T-helper 1 cell treated with Interleukin-12 subunit alpha and Interleukin-12 subunit beta and Interleukin-4 antibody, amounts not matched to agents 30 ng/mL and 1 ng/mL, for 36 hours (primary cell): ENCODE results near the gene EIF4B. TPM values are rescaled to one million over a fixed set of nuclear protein-coding genes. Genes with fewer than 3 reads are reported as not detected.
"Not testable (repeated sequence)": the region's sequence is repeated elsewhere in the genome, so short reads cannot be mapped to it uniquely, and the experiment has no call there.

ENCODE experiments used
- intact Hi-C: fragments of 100-400 bp; cut with micrococcal nuclease; formaldehyde crosslinking; loops from one replicate; pipeline ENCODE4 v1.15.1; 2024
- total RNA-seq: library from RNA; stranded (reverse); gene quantifications from 2 replicates; pipeline ENCODE4 v1.2.3, GENCODE V29; 2022

The EIF4B gene, protein sequence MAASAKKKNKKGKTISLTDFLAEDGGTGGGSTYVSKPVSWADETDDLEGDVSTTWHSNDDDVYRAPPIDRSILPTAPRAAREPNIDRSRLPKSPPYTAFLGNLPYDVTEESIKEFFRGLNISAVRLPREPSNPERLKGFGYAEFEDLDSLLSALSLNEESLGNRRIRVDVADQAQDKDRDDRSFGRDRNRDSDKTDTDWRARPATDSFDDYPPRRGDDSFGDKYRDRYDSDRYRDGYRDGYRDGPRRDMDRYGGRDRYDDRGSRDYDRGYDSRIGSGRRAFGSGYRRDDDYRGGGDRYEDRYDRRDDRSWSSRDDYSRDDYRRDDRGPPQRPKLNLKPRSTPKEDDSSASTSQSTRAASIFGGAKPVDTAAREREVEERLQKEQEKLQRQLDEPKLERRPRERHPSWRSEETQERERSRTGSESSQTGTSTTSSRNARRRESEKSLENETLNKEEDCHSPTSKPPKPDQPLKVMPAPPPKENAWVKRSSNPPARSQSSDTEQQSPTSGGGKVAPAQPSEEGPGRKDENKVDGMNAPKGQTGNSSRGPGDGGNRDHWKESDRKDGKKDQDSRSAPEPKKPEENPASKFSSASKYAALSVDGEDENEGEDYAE
- total RNA-seq = 356 and 374 TPM in 2 replicates

DNA sequence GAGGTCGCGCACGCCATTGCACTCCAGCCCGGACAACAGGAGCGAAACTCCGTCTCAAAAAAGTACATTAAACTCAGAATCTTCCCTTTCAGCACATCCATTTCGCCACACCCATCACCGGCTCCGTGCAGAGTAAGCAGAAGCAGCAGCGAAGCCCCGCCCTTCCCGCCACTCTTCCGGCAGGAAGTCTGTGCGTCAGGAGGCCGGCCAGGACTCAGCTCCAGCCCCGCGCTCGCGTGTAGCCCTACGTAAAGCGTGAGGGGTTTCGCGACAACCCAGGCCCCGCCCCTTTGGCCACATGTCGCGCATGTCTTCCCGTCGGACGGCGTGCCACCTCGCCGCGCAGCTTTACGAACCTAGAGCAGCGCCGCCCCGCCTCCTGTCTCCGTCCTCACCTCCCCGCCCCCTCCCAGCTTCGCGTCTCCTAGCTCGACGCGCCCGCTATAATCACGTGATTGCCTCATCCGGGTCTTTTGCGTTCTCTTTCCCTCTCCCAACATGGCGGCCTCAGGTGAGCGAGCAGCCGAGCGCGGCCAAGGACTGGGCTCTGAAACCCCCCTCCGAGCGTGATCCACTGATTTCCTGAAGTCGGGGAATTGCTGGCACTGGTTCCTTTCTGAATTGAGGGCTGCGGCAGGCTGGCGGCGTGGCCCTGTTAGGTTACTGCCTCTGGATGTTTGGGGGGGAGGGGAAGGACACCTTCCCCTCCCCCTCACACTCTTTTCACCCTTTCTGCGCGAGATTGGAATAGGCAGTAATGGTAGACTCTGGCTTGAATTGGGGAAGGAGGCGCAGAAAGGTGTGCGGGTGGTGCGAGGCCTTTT, at the start of gene EIF4B:
Gene EIF4B, plus strand, starts transcription at position 471 of the 824 bp plus-strand sequence. Its CDS starts 28 bp downstream, at position 499.
- intact Hi-C loops = loop anchor here (1.0 to 10.0 kb wide), 17 partner anchors 33 to 981 kb away; partner anchors contain the start of genes AAAS, ATF7, ATG101 and ATP5MC2

- intact Hi-C loops = no loop called here
These were observed 49.3 kb upstream of the EIF4B start for GRCh38 chr12:52956987-52957386.

GRCh38 chr12:52964556-52965336, 41.5 kb upstream of the EIF4B start:
- intact Hi-C loops = no loop called here

- intact Hi-C loops = no loop called here
These were observed 40.9 kb upstream of the EIF4B start for GRCh38 chr12:52965337-52965731.

DNA sequence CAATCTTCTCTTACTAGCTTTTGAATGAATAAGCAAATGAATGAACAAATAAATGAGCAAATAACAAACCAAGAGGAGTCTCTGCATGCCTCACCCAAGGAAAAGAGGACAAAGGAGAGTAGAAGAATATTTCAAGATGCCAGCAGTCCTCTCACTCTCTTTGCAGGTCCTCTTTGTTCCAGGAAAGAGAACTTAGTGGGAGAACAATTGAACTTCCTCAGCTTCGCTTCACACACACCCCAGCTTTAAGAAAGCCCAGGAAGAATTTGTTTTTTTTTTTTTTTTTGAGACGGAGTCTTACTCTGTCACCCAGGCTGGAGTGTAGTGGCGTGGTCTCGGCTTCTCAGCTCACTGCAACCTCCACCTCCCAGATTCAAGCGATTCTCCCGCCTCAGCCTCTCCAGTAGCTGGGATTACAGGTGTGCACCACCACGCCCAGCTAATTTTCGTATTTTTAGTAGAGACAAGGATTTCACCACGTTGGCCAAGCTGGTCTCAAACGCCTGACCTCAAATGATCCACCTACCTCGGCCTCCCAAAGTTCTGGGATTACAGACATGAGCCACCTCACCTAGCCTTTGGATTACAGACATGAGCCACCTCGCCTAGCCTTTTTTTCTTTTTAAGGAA, 37.0 kb upstream of the EIF4B start:
- intact Hi-C loops = no loop called here

DNA sequence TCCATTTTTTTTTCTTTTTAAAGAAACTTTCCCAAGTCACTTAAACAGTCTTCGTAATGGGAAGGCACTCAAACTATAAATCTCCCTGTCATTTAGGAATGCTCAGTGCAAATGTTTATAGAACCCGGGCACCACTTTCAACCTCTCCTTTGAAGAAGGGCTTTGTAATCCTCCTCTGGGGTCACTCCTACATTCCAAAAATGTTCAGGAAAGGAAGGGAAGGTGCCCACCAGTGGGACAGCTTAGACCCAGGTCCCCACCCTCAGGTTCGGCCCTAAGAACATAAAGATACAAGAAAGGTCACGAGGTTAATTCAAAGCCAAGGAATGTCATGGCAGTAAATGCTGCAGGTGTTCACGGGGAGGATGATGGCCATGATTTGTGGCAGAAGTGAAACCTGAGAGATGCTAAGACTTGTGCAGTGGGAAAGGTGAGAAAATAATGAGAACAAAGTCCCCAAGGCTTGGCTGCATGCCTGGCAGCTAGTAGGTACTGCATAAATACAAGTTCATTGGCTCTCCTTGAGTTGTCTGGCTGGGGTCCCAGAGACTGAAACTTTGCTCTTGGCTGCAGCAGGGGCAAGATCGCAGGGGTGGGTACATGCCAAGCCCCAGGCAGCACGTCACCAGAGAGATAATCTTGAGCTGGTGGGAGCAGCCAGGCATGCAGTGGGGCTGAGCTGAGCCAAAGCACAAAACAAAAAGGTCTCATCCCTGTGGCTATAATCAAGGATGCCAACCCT, 36.3 kb upstream of the EIF4B start:
- intact Hi-C loops = no loop called here

GRCh38 chr12:52971679-52972329, 34.5 kb upstream of the EIF4B start:
- intact Hi-C loops = no loop called here

DNA sequence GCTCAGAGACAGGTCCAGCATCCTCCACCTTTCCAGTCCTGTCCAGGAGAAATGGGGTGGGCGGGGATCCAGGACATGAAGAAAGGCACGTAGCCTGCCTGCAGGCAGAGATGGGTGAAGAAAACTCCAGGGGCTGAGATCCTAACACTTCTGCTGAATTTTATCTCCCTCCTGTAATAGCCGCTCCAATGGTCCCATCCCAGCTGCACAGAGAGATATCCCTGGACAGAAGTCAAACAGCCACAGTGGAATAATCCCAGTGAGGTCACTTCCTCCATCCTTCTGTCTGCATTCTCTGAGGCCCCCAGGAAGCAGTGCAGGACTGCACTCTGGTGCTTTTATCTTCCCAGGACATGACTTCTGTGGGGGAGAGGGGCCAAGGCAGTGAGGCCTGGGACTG, 31.1 kb upstream of the EIF4B start:
- intact Hi-C loops = no loop called here

DNA sequence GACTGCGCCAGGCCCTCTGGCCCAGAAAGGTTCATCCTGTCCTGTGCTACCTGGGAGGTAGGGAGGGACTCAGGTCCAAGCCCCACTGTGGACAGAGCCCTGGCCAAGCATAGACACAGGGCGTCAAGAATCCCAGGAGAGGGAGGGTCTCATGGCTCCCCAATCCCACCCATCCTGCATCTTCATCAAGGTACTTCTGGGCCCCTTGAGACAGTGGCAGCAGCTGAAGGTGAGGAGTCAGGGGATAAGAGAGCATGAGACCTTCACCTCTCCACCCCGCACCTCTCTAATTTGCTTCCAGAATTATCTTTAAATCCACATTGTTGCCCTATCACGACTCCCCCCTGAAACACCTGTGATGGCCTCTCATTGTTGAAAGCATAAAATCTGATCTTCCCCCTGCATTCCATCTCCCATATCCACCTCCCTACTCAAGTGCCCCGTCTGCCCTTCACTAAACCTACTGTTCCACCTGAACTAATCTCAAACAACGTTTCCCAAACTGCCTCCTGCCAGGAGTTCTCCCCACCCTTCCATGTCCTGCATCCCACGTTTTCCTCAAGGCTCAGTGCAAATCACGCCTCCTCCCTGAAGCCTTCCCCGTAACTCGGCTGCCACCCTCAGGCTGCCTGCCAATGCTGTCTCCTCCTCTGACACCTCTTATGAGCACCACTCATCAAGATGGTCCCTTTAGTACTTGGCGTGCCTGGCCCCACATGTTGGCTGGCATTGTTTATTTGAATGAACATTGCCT, 30.3 kb upstream of the EIF4B start:
- intact Hi-C loops = no loop called here

- intact Hi-C loops = no loop called here
These were observed 29.6 kb upstream of the EIF4B start for GRCh38 chr12:52976574-52977071.

DNA sequence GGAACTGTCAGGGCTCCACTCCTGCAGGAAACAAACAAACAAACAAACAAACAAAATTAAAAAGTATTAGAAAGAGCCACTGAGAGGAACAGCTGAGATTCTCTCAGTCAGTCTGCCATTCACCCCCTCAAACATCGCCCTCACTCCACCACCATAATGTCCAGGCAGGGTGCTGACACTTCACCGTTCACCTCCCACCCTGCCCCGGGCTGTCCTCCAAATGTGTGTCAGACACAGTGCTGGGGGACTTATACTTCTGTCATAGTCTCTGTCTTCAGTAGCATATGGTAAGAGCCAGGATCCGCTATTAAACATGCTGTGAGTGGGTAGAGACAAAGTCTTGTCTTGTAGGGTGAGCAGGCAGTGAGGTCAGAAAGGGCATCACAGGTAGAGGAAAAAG, 29.1 kb upstream of the EIF4B start:
- intact Hi-C loops = no loop called here

DNA sequence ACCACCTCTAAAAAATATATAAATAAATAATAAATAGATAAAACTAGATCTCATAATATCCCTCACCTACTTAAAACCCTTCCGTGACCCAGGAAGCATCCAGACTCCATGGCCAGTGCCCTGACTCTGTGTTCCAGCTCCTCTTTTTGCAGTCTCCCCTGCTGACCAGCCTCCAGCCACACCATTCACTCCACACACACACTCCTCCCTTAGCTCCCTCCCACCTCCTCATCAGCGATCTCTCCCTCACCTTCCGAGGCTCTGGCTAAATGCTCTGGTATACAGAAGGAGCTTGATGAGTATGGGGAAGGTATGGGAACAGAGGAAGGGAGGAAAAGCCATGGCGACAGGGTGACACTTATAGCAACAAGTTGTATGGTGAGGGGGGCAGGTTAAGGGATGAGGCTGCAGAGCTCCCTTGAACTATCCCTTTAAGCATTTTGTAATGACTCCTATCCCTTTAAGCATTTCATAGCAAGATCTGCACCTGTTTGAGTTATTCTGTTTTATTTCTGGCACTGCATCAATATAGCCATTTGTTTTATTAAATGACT, 26.1 kb upstream of the EIF4B start:
- intact Hi-C loops = no loop called here

DNA sequence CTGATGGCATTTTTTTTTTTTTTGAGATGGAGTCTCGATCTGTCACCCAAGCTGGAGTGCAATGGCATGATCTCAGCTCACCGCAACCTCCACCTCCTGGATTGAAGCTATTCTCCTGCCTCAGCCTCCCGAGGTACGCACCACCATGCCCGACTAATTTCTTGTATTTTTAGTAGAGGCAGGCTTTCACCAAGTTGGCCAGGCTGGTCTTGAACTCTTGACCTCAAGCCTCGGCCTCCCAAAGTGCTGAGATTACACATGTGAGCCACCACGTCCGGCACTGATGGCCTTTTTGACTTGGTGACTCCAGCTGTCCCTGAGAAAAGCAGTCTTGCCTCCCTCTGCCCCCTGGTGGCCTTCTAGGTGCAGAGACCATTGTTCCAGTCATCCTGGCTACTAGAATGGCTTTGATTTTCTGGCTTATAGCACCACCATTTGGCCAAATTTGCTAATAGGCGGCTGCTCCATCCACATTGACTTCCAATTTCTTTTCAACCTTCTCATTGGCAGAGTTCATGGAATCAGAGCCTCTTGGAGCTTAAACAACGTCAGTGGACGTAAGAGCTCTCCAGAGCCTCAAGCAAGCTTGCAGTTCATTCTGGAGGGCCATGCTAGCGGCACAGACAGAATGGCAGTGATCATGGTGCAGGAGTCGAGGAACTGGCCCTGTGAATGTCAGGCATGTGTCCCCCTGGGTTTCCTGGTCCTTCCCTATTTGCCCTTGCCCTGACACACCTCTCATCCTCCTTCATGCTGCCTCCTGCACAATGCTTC, 25.4 kb upstream of the EIF4B start:
- intact Hi-C loops = loop anchor here (1.0 kb wide), 5 partner anchors 96 to 824 kb away; no protein-coding TSS in a partner anchor

DNA sequence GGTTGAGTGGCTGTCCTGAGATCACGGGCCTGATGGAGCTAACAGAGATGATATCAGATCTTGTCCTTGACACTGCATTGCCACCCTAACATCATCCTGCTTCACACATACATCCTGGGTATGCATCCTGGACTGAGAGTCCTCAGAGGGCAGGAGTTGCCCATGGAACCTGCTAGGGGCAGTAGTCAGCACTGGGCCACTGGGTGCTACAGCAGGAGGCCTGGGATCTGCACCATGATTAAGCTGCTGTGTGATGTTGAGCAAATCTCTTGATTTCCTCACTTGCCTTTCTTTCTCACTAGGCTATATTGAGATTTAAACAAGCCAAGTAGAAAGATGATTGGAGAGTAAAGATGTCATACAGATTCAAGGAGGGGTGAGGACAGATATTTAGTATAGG, 22.1 kb upstream of the EIF4B start:
- intact Hi-C loops = no loop called here

DNA sequence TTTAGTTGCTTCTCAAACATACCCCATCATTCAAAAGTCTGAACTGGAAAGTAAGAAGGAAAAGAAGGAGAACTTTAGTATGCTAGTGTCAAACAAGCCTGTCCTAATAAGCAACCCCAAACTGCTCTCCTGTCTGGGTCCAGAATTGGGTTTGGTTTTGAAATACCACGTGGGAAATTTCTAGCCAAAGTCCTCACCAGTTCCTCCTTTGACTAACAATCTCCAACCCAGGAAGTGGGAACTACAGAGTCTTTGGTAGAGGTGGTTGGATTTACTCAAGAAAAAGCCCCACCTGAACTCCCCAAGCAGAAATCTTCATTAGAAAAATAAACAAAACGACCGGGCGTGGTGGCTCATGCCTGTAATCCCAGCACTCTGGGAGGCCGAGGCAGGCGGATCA, 17.4 kb upstream of the EIF4B start:
- intact Hi-C loops = no loop called here

- intact Hi-C loops = no loop called here
These were observed 16.1 kb upstream of the EIF4B start for GRCh38 chr12:52990206-52990605.

DNA sequence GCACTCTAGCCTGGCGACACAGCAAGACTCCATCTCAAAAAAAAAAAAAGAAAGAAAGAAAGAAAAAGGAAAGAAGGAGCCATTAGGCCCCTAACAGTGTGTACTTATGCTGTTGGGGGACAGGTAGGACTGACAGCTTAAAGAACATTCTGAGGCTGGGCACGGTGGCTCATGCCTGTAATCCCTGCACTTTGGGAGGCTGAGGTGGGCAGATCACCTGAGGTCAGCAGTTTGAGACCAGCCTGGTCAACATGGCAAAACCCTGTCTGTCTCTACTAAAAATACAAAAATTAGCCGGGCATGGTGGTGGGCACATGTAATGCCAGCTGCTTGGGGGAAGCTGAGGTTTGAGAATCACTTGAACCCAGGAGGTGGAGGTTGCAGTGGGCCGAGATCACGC, 14.0 kb upstream of the EIF4B start:
- intact Hi-C loops = not testable (repeated sequence)
